H1 (cell line): Measurements from ENCODE around the gene CHSY1. TPM values are rescaled to one million over a fixed set of nuclear protein-coding genes. Genes with fewer than 3 reads are reported as not detected.

Source experiments
- CTCF ChIA-PET: fragments of 300-600 bp; sonication (Branson Sonifier 250); formaldehyde crosslinking; loops from one replicate; lab custom pipeline; 2021; ENCODE audit not compliant: partially characterized antibody; lab: Charles Lee
- POLR2A ChIA-PET: fragments of 300-600 bp; sonication (Branson Sonifier 250); formaldehyde crosslinking; loops from one replicate; lab custom pipeline; 2021; ENCODE audit warnings: inconsistent platforms; ENCODE audit not compliant: partially characterized antibody; lab: Charles Lee
- DNase-seq, 2 experiments: peaks; one replicate each; pipeline versions ENCODE4 v3.0.0 to v3.0.0-alpha.2; 2010 to 2022; ENCODE audit warnings: low spot score in 2 of 2, low read depth in 1 of 2, mixed read lengths in 1 of 2
- FAIRE-seq: peaks from 2 replicates; lab custom pipeline; 2011; peaks lifted over from hg19 to GRCh38; lab: Jason Lieb, UNC
- H2AFZ ChIP-seq: 2 replicates; pipeline ENCODE4 v1.8.1; 2012; ENCODE audit warnings: low read length, inconsistent platforms
- H2AK5ac ChIP-seq: 2 replicates; pipeline ENCODE4 v1.6.1; 2013; ENCODE audit warnings: low read depth, low read length
- H2BK120ac ChIP-seq: replicated peaks from 2 replicates; pipeline ENCODE3; 2013; ENCODE audit warnings: low read depth, low read length, inconsistent platforms
- H2BK12ac ChIP-seq: 2 replicates; pipeline ENCODE4 v1.6.1; 2013; ENCODE audit warnings: low read depth, low read length
- H2BK15ac ChIP-seq: 2 replicates; pipeline ENCODE4 v1.6.1; 2013; ENCODE audit warnings: low read length
- H2BK20ac ChIP-seq: 2 replicates; pipeline ENCODE4 v1.6.1; 2013; ENCODE audit warnings: low read length
- H2BK5ac ChIP-seq: 2 replicates; pipeline ENCODE4 v1.6.1; 2013; ENCODE audit warnings: low read depth, low read length
- H3K14ac ChIP-seq: 2 replicates; pipeline ENCODE4 v1.6.1; 2013; ENCODE audit warnings: inconsistent platforms; ENCODE audit not compliant: insufficient read length
- H3K18ac ChIP-seq: 2 replicates; pipeline ENCODE4 v1.6.1; 2013; ENCODE audit warnings: low read length; ENCODE audit errors: extremely low read depth
- H3K23ac ChIP-seq: 2 replicates; pipeline ENCODE4 v1.6.1; 2013; ENCODE audit warnings: inconsistent platforms; ENCODE audit not compliant: insufficient read length
- H3K23me2 ChIP-seq: 2 replicates; pipeline ENCODE4 v1.6.1; 2013; ENCODE audit warnings: low read depth, low read length
- H3K27ac ChIP-seq: 2 replicates; pipeline ENCODE4 v1.6.1; 2011; ENCODE audit warnings: low read depth, low read length, inconsistent platforms
- H3K27me3 ChIP-seq, 4 experiments: replicated peaks in 1 of 4; 1 replicate in 1 of 4; 2 replicates in 3 of 4; pipeline versions ENCODE4 v1.6.1 to v1.8.1; 2011 to 2013; ENCODE audit warnings: low read length in 3 of 4, mild to moderate bottlenecking in 3 of 4, inconsistent platforms in 2 of 4, mixed read lengths in 2 of 4, moderate library complexity in 1 of 4; ENCODE audit not compliant: control insufficient read depth in 3 of 4, insufficient read depth in 3 of 4; ENCODE audit errors: extremely low read depth in 1 of 4
- H3K36me3 ChIP-seq, 4 experiments: 2 replicates each; pipeline versions ENCODE4 v1.6.1 to v1.8.1; 2011 to 2013; ENCODE audit warnings: mild to moderate bottlenecking in 4 of 4, low read length in 3 of 4, moderate library complexity in 2 of 4, control low read depth in 1 of 4, inconsistent platforms in 1 of 4; ENCODE audit not compliant: insufficient read depth in 4 of 4, control insufficient read depth in 2 of 4
- H3K4ac ChIP-seq: replicated peaks from 2 replicates; pipeline ENCODE3; 2013; ENCODE audit warnings: low read length, low read depth, mixed read lengths, inconsistent platforms; ENCODE audit not compliant: insufficient read length
- H3K4me1 ChIP-seq, 4 experiments: replicated peaks in 1 of 4; 1 replicate in 1 of 4; 2 replicates in 3 of 4; pipeline versions ENCODE4 v1.6.1 to v1.8.1; 2011 to 2013; ENCODE audit warnings: low read length in 3 of 4, inconsistent platforms in 2 of 4, mixed read lengths in 1 of 4; ENCODE audit not compliant: insufficient read depth in 4 of 4, control insufficient read depth in 3 of 4
- H3K4me2 ChIP-seq, 2 experiments: 2 replicates each; pipeline versions ENCODE4 v1.6.1 to v1.8.1; 2011 to 2013; ENCODE audit warnings: low read depth in 2 of 2, low read length in 2 of 2, control low read depth in 1 of 2, inconsistent platforms in 1 of 2, mild to moderate bottlenecking in 1 of 2; ENCODE audit not compliant: insufficient read depth in 1 of 2
- H3K4me3 ChIP-seq, 4 experiments: fragments of 200-600, 300-600 bp in 1 of 4; sonication (generic), shearing (Covaris generic), sonication (Bioruptor Twin) in 1 of 4; 2 replicates each; pipeline versions ENCODE4 v1.5.1 to v1.8.1; 2011 to 2016; ENCODE audit warnings: low read length in 4 of 4, low read depth in 3 of 4, control low read depth in 2 of 4, inconsistent platforms in 2 of 4, mild to moderate bottlenecking in 2 of 4, mixed read lengths in 1 of 4, moderate library complexity in 1 of 4; ENCODE audit not compliant: insufficient read depth in 2 of 4; ENCODE audit errors: extremely low read depth in 1 of 4
- H3K56ac ChIP-seq: replicated peaks from 2 replicates; pipeline ENCODE3; 2013; ENCODE audit warnings: low read depth, mild to moderate bottlenecking, mixed read lengths, low read length, inconsistent platforms; ENCODE audit not compliant: insufficient read length
- H3K79me1 ChIP-seq: 2 replicates; pipeline ENCODE4 v1.6.1; 2013; ENCODE audit warnings: low read depth, low read length, control low read depth
- H3K79me2 ChIP-seq, 2 experiments: 2 replicates each; pipeline versions ENCODE4 v1.6.1 to v1.8.1; 2012 to 2013; ENCODE audit warnings: low read length in 2 of 2, mild to moderate bottlenecking in 2 of 2, inconsistent platforms in 1 of 2; ENCODE audit not compliant: insufficient read depth in 2 of 2, control insufficient read depth in 1 of 2
- H3K9ac ChIP-seq, 4 experiments: replicated peaks in 1 of 4; 1 replicate in 1 of 4; 2 replicates in 3 of 4; pipeline versions ENCODE4 v1.6.1 to v1.8.1; 2011 to 2013; ENCODE audit warnings: low read depth in 3 of 4, low read length in 3 of 4, control low read depth in 2 of 4, mild to moderate bottlenecking in 2 of 4, moderate library complexity in 2 of 4, inconsistent platforms in 1 of 4; ENCODE audit errors: extremely low read depth in 1 of 4
- H3K9me3 ChIP-seq, 2 experiments: 2 replicates each; pipeline versions ENCODE4 v1.6.1 to v1.8.1; 2012 to 2013; ENCODE audit warnings: mild to moderate bottlenecking in 2 of 2, moderate library complexity in 2 of 2, control low read depth in 1 of 2, inconsistent platforms in 1 of 2, low read depth in 1 of 2, low read length in 1 of 2, mixed read lengths in 1 of 2; ENCODE audit not compliant: insufficient read depth in 2 of 2
- H4K20me1 ChIP-seq, 2 experiments: replicated peaks in 1 of 2; 2 replicates each; pipeline versions ENCODE3 to v1.8.1; 2011 to 2013; ENCODE audit warnings: inconsistent platforms in 2 of 2, low read length in 2 of 2, mild to moderate bottlenecking in 1 of 2; ENCODE audit not compliant: insufficient read depth in 2 of 2, control insufficient read depth in 1 of 2
- H4K5ac ChIP-seq: 2 replicates; pipeline ENCODE4 v1.6.1; 2013; ENCODE audit warnings: low read length, low read depth, mixed read lengths, inconsistent platforms; ENCODE audit not compliant: insufficient read length
- H4K8ac ChIP-seq: 2 replicates; pipeline ENCODE4 v1.8.0; 2013; ENCODE audit warnings: mild to moderate bottlenecking, moderate library complexity, low read length, inconsistent platforms; ENCODE audit not compliant: insufficient read depth; ENCODE audit errors: extremely low read depth
- H4K91ac ChIP-seq: replicated peaks from 2 replicates; pipeline ENCODE3; 2013; ENCODE audit warnings: low read length, mixed read lengths, inconsistent platforms; ENCODE audit not compliant: insufficient read length
- CBX8 ChIP-seq: fragments of 300-800, 300-1000 bp; sonication (generic); IDR thresholded peaks from 2 replicates; pipeline ENCODE4 v1.7.1; 2016; ENCODE audit warnings: low read depth, low read length, borderline replicate concordance
- WGBS, 2 experiments: shearing (Covaris generic) in 1 of 2; methylation state at CpG; one replicate each; pipeline versions ENCODE4 v1.1.6 to v1.1.7; 2013 to 2015; ENCODE audit warnings: low lambda C conversion rate in 2 of 2, mixed read lengths in 2 of 2, inconsistent platforms in 1 of 2, low coverage in 1 of 2, missing lambda C conversion rate in 1 of 2; ENCODE audit not compliant: insufficient replicate concordance in 2 of 2, insufficient coverage in 1 of 2, insufficient read length in 1 of 2; ENCODE audit errors: extremely low coverage in 1 of 2, missing lambda C conversion rate in 1 of 2; 5-methylcytosine and 5-hydroxymethylcytosine counted together
- polyA plus RNA-seq, 7 experiments: library from polyadenylated mRNA; depleted of rRNA in 3 of 7; stranded (reverse) in 5 of 7; unstranded in 2 of 7; fragments of >200 nt in 5 of 7; fragments of 200-250 nt in 2 of 7; gene quantifications; 1 replicate in 5 of 7; 2 replicates in 1 of 7; 4 replicates in 1 of 7; pipeline versions ENCODE4 v1.2.1 to v1.2.3, GENCODE V29; 2011 to 2013; ENCODE audit warnings: missing spikeins in 2 of 7, mixed read lengths in 2 of 7
- total RNA-seq: library from RNA; stranded (reverse); fragmentation: NEBNext Ultra II Directional; extraction: Animal tissue kit (Norgen Biotek cat#: 25700); gene quantifications from 2 replicates; pipeline ENCODE4 v1.2.1, GENCODE V29; 2021

The CHSY1 gene
- total and polyA plus RNA-seq, 2 of the 8 experiments (the other 6 are each of a cell fraction or from before 2014, with no cell fraction given), result 24.9 to 60.7 TPM

DNA sequence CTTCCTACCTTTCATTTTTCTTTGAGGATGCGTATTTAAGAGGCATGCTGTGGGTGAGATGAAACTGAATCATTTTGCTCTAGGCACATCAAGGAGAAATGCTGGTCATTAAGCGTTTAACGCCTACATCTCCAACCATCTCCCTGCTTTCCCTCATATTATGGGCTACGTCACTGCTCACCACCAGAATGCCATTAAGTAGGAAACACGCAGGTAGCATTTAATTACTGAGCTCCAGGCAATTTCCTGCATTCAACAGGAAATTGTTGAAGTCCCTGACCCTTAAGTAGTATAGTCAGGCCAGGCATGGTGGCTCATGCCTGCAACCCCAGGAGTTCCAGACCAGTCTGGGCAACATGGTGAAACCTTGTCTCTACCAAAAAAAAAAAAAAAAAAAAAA is 66.1 kb downstream of the CHSY1 start:
- DNase-seq, result no peak
- Histone ChIP-seq H4K5ac (no peak overlapping the region), H2AK5ac (no peak overlapping the region; the same call in 1 of the 2 replicates), H3K14ac (no peak overlapping the region), H2BK15ac (no peak overlapping the region), H4K91ac (no peak overlapping the region), H3K23me2 (no peaks in the 10 kb centered on the region), H3K9me3 (no peaks in the 10 kb centered on the region), H2BK12ac (no peak overlapping the region), H3K4me2 (no peak overlapping the region), H2AFZ (no peak overlapping the region), H3K4me3 (no peak overlapping the region), H3K23ac (no peak overlapping the region), H4K8ac (no peak overlapping the region), H3K36me3 (no peaks in the 10 kb centered on the region; a peak in 1 of 8 replicates), H4K20me1 (peaks cover 9 to 13% of the 10 kb centered on the region in 2 experiments), H3K27ac (no peak overlapping the region), H2BK120ac (no peak overlapping the region), H2BK5ac (no peak overlapping the region), H3K27me3 (no peaks in the 10 kb centered on the region), H3K56ac (no peak overlapping the region), H3K4me1 (peaks cover 1 to 14% (median 11%) of the 10 kb centered on the region in 4 experiments; a peak in 5 of 7 replicates), H3K79me2 (peaks cover 4 to 96% of the 10 kb centered on the region in 2 experiments; a peak in 3 of 4 replicates), H3K4ac (no peak overlapping the region), H3K9ac (no peak overlapping the region), H3K18ac (no peak overlapping the region), H2BK20ac (no peak overlapping the region), H3K79me1 (peaks cover 17% of the 10 kb centered on the region)
- ChIA-PET CTCF (interaction anchor here (1.1 to 2.1 kb wide), 4 partner anchors 43 to 166 kb away, joined by 3 to 5 read pairs (median 4); no protein-coding TSS in a partner anchor), POLR2A (interaction anchor here (0.7 kb wide), 1 partner anchor 195 kb away, joined by 3 read pairs; no protein-coding TSS in a partner anchor)
- WGBS, 2 experiments, result 91% methylated on average over 5 of the region's 5 CpGs; no CpG with 5 or more reads in 1 of the 2 experiments
- FAIRE-seq, result no peak
- no peak for TF ChIP-seq CBX8
